Left ventricle myocardium inferior (tissue), 1 donor: Measurements from ENCODE around the gene ASIC1. TPM values are rescaled to one million over a fixed set of nuclear protein-coding genes. Genes with fewer than 3 reads are reported as not detected.

ENCODE experiments used
- DNase-seq: peaks from one replicate; pipeline ENCODE4 v3.0.0-alpha.2; 2020
- H3K27ac ChIP-seq: fragments of 200-600 bp; replicated peaks from 2 replicates; pipeline ENCODE4 v1.8.0; 2021
- H3K27me3 ChIP-seq: fragments of 200-600 bp; 2 replicates; pipeline ENCODE4 v1.8.0; 2021; ENCODE audit warnings: low read depth
- H3K36me3 ChIP-seq: fragments of 200-600 bp; 2 replicates; pipeline ENCODE4 v1.8.0; 2021
- H3K4me1 ChIP-seq: fragments of 200-600 bp; 2 replicates; pipeline ENCODE4 v1.8.0; 2021
- H3K4me3 ChIP-seq: fragments of 200-600 bp; 2 replicates; pipeline ENCODE4 v1.8.0; 2021; ENCODE audit warnings: mild to moderate bottlenecking, moderate library complexity
- H3K9me3 ChIP-seq: fragments of 200-600 bp; replicated peaks from 2 replicates; pipeline ENCODE4 v1.8.0; 2021
- CTCF ChIP-seq: fragments of 200-600 bp; IDR thresholded peaks from 2 replicates; pipeline ENCODE4 v1.8.0; 2021; ENCODE audit warnings: antibody characterized with exemption, mild to moderate bottlenecking, borderline replicate concordance
- intact Hi-C: fragments of 100-400 bp; cut with micrococcal nuclease; formaldehyde crosslinking; loops from one replicate; pipeline ENCODE4 v1.11.0; 2022
- total RNA-seq: library from RNA; stranded (reverse); fragmentation: NEBNext Ultra II Directional; extraction: Animal tissue kit (Norgen Biotek cat#: 25700); gene quantifications from one replicate; pipeline ENCODE4 v1.2.1, GENCODE V29; 2021
- donor health status: DM: no; HTN: yes; CAD: no; lungs with severe emphysema.

The ASIC1 gene
- total RNA-seq, 1 donor from 2014 or later: 0.96 TPM

GRCh38 chr12:50107416-50108268 lies 50.2 kb downstream of the ASIC1 start:
- Histone ChIP-seq H3K4me1 (peaks cover 66% of the 10 kb centered on the region), H3K27ac (peak overlapping the region; percentile 97), H3K9me3 (no peaks in the 10 kb centered on the region), H3K36me3 (no peaks in the 10 kb centered on the region), H3K27me3 (no peaks in the 10 kb centered on the region), H3K4me3 (no peak overlapping the region)
- intact Hi-C loops: no loop called here
- TF ChIP-seq CTCF: no peak
- no peak for DNase-seq

DNA sequence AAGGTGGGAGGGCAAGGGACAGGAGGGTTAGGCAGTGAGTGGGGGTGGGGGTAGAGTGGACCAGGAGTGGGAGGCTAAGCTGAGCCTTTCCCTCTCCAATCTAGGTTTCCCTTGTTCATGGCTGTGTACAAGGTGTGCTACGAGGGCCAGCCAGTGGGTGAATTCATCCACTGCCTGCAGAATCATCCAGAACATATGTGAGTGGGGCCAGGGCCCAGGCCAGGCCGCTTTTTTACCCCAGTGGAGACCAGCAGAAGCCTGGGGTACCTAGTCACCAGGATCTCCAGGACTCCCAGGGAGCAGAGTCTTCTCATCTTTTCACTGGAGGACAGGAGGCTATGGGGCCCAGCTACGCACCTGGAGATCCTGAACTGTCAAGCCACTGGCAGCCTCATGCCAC lies 51.9 kb downstream of the ASIC1 start:
- Histone ChIP-seq H3K27ac (peak overlapping the region; percentile 97), H3K27me3 (no peaks in the 10 kb centered on the region), H3K4me3 (peak overlapping the region; percentile 88), H3K36me3 (no peaks in the 10 kb centered on the region), H3K4me1 (peaks cover 66% of the 10 kb centered on the region), H3K9me3 (no peaks in the 10 kb centered on the region)
- intact Hi-C loops: no loop called here
- DNase-seq: no peak
- no peak for TF ChIP-seq CTCF

- peak; percentile 58 for DNase-seq
Measured at GRCh38 chr12:50110127-50110761, 52.8 kb downstream of the ASIC1 start.

GRCh38 chr12:50110762-50111351 lies 53.5 kb downstream of the ASIC1 start:
- no peak for TF ChIP-seq CTCF
- no peaks in the 10 kb centered on the region for H3K27me3 ChIP-seq
- intact Hi-C loops: no loop called here
- H3K36me3 ChIP-seq: peaks cover 5% of the 10 kb centered on the region
- DNase-seq: peak; percentile 82
- H3K9me3 ChIP-seq: no peaks in the 10 kb centered on the region
- peaks cover 65% of the 10 kb centered on the region for H3K4me1 ChIP-seq
- peak overlapping the region; percentile 97 for H3K27ac ChIP-seq
- H3K4me3 ChIP-seq: peak overlapping the region; percentile 88

More at GRCh38 chr12:50110127-50110761, 52.8 kb downstream of the ASIC1 start:
- Histone ChIP-seq H3K4me1 (peaks cover 65% of the 10 kb centered on the region), H3K27me3 (no peaks in the 10 kb centered on the region), H3K9me3 (no peaks in the 10 kb centered on the region), H3K27ac (peak overlapping the region; percentile 97), H3K36me3 (no peaks in the 10 kb centered on the region), H3K4me3 (peak overlapping the region; percentile 88)
- no peak for TF ChIP-seq CTCF
- intact Hi-C loops: no loop called here

DNA sequence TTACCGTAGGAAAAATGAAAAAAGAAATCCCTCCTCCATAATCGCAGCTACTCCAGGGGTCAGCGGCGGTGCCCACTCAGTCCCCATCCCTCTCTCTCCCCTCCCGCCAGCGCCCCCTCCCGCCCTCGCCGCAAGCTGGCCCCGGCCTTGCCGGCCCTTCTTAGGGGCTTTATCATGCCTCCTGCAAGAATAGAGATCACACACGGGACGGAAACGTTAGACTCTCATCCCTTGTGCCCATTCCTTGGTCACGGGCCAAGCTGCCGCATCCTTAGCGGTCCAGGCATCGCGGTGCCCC lies 53.9 kb downstream of the ASIC1 start:
- peak overlapping the region; percentile 88 for H3K4me3 ChIP-seq
- no peak for TF ChIP-seq CTCF
- H3K36me3 ChIP-seq: peaks cover 7% of the 10 kb centered on the region
- H3K9me3 ChIP-seq: no peaks in the 10 kb centered on the region
- no peak for DNase-seq
- intact Hi-C loops: no loop called here
- peaks cover 68% of the 10 kb centered on the region for H3K4me1 ChIP-seq
- no peaks in the 10 kb centered on the region for H3K27me3 ChIP-seq
- H3K27ac ChIP-seq: peak overlapping the region; percentile 97
